Neuron (in vitro differentiated cells): ENCODE measurements around the gene RIMKLA.

Source experiments
- H2AFZ ChIP-seq: one replicate; pipeline ENCODE4 v1.6.1; 2013; ENCODE audit warnings: low read depth, mild to moderate bottlenecking, inconsistent platforms, low read length, moderate library complexity
- H3K27me3 ChIP-seq: one replicate; pipeline ENCODE4 v1.6.1; 2013; ENCODE audit warnings: low read length; ENCODE audit not compliant: insufficient read depth
- H3K36me3 ChIP-seq: one replicate; pipeline ENCODE4 v1.6.1; 2013; ENCODE audit warnings: low read length; ENCODE audit not compliant: insufficient read depth
- H3K4me1 ChIP-seq: one replicate; pipeline ENCODE4 v1.6.1; 2013; ENCODE audit warnings: low read length; ENCODE audit not compliant: insufficient read depth
- H3K4me3 ChIP-seq: 2 replicates; pipeline ENCODE4 v1.5.1; 2013; ENCODE audit warnings: mild to moderate bottlenecking, low read length, moderate library complexity
- H3K9me3 ChIP-seq: one replicate; pipeline ENCODE4 v1.6.1; 2013; ENCODE audit warnings: low read length

Gene RIMKLA

GRCh38 chr1:42424201-42424600, 43.6 kb downstream of the RIMKLA start:
- no peak overlapping the region for H3K4me3 ChIP-seq

GRCh38 chr1:42427240-42427639, 46.6 kb downstream of the RIMKLA start:
- no peaks in the 10 kb centered on the region for H3K36me3 ChIP-seq
- H2AFZ ChIP-seq = no peak overlapping the region
- H3K27me3 ChIP-seq = no peaks in the 10 kb centered on the region
- no peak overlapping the region for H3K4me3 ChIP-seq
- peaks cover 14% of the 10 kb centered on the region for H3K4me1 ChIP-seq
- H3K9me3 ChIP-seq = no peaks in the 10 kb centered on the region

More at GRCh38 chr1:42424201-42424600, 43.6 kb downstream of the RIMKLA start:
- Histone ChIP-seq H2AFZ (no peak overlapping the region), H3K4me1 (peaks cover 26% of the 10 kb centered on the region), H3K27me3 (no peaks in the 10 kb centered on the region), H3K9me3 (no peaks in the 10 kb centered on the region), H3K36me3 (no peaks in the 10 kb centered on the region)

- no peak overlapping the region for H3K4me3 ChIP-seq
- no peaks in the 10 kb centered on the region for H3K27me3 ChIP-seq
- H3K4me1 ChIP-seq = no peaks in the 10 kb centered on the region
- H2AFZ ChIP-seq = no peak overlapping the region
- no peaks in the 10 kb centered on the region for H3K9me3 ChIP-seq
- no peaks in the 10 kb centered on the region for H3K36me3 ChIP-seq
Observed at GRCh38 chr1:42429603-42430002, 49.0 kb downstream of the RIMKLA start.

GRCh38 chr1:42430286-42431135, 49.9 kb downstream of the RIMKLA start:
- Histone ChIP-seq H3K9me3 (no peaks in the 10 kb centered on the region), H3K4me1 (no peaks in the 10 kb centered on the region), H3K4me3 (no peak overlapping the region), H2AFZ (no peak overlapping the region), H3K36me3 (no peaks in the 10 kb centered on the region), H3K27me3 (no peaks in the 10 kb centered on the region)

GRCh38 chr1:42431514-42431913, 50.9 kb downstream of the RIMKLA start:
- Histone ChIP-seq H3K9me3 (no peaks in the 10 kb centered on the region), H3K4me3 (no peak overlapping the region), H3K27me3 (no peaks in the 10 kb centered on the region), H3K4me1 (no peaks in the 10 kb centered on the region), H2AFZ (no peak overlapping the region), H3K36me3 (no peaks in the 10 kb centered on the region)

GRCh38 chr1:42432714-42433113, 52.1 kb downstream of the RIMKLA start:
- Histone ChIP-seq H3K27me3 (no peaks in the 10 kb centered on the region), H3K36me3 (no peaks in the 10 kb centered on the region), H3K4me3 (no peak overlapping the region), H3K4me1 (no peaks in the 10 kb centered on the region), H3K9me3 (no peaks in the 10 kb centered on the region), H2AFZ (no peak overlapping the region)

GRCh38 chr1:42433369-42433768, 52.8 kb downstream of the RIMKLA start:
- Histone ChIP-seq H3K4me3 (no peak overlapping the region), H3K36me3 (no peaks in the 10 kb centered on the region), H3K9me3 (no peaks in the 10 kb centered on the region), H3K27me3 (no peaks in the 10 kb centered on the region), H3K4me1 (no peaks in the 10 kb centered on the region), H2AFZ (no peak overlapping the region)

GRCh38 chr1:42434340-42434739, 53.7 kb downstream of the RIMKLA start:
- Histone ChIP-seq H3K4me3 (no peak overlapping the region), H3K9me3 (no peaks in the 10 kb centered on the region)

GRCh38 chr1:42439940-42440339, 59.3 kb downstream of the RIMKLA start:
- Histone ChIP-seq H3K4me1 (no peaks in the 10 kb centered on the region), H3K9me3 (no peaks in the 10 kb centered on the region), H2AFZ (no peak overlapping the region), H3K4me3 (no peak overlapping the region), H3K27me3 (no peaks in the 10 kb centered on the region), H3K36me3 (no peaks in the 10 kb centered on the region)

More at GRCh38 chr1:42434340-42434739, 53.7 kb downstream of the RIMKLA start:
- Histone ChIP-seq H3K36me3 (no peaks in the 10 kb centered on the region), H3K4me1 (no peaks in the 10 kb centered on the region), H2AFZ (no peak overlapping the region), H3K27me3 (no peaks in the 10 kb centered on the region)

- Histone ChIP-seq H2AFZ (no peak overlapping the region), H3K36me3 (no peaks in the 10 kb centered on the region), H3K4me1 (no peaks in the 10 kb centered on the region), H3K9me3 (no peaks in the 10 kb centered on the region), H3K27me3 (no peaks in the 10 kb centered on the region), H3K4me3 (no peak overlapping the region)
Observed at GRCh38 chr1:42442662-42443061, 62.1 kb downstream of the RIMKLA start.

GRCh38 chr1:42449256-42449655, 68.7 kb downstream of the RIMKLA start:
- Histone ChIP-seq H3K9me3 (no peaks in the 10 kb centered on the region), H3K4me3 (no peak overlapping the region), H2AFZ (no peak overlapping the region), H3K36me3 (no peaks in the 10 kb centered on the region), H3K27me3 (no peaks in the 10 kb centered on the region), H3K4me1 (no peaks in the 10 kb centered on the region)

GRCh38 chr1:42450061-42450460, 69.5 kb downstream of the RIMKLA start:
- H3K9me3 ChIP-seq = no peaks in the 10 kb centered on the region
- no peaks in the 10 kb centered on the region for H3K27me3 ChIP-seq
- no peaks in the 10 kb centered on the region for H3K36me3 ChIP-seq
- H3K4me1 ChIP-seq = no peaks in the 10 kb centered on the region
- H3K4me3 ChIP-seq = no peak overlapping the region
- no peak overlapping the region for H2AFZ ChIP-seq

- Histone ChIP-seq H3K9me3 (no peaks in the 10 kb centered on the region), H3K27me3 (no peaks in the 10 kb centered on the region), H3K4me1 (no peaks in the 10 kb centered on the region), H3K36me3 (no peaks in the 10 kb centered on the region), H2AFZ (no peak overlapping the region), H3K4me3 (no peak overlapping the region)
Observed at GRCh38 chr1:42453386-42453785, 72.8 kb downstream of the RIMKLA start.

- Histone ChIP-seq H2AFZ (no peak overlapping the region), H3K27me3 (no peaks in the 10 kb centered on the region), H3K36me3 (peaks cover 3% of the 10 kb centered on the region), H3K9me3 (no peaks in the 10 kb centered on the region), H3K4me3 (no peak overlapping the region), H3K4me1 (no peaks in the 10 kb centered on the region)
Observed at GRCh38 chr1:42454403-42454802, 73.8 kb downstream of the RIMKLA start.
